Pancreas (tissue), 10 donors: ENCODE measurements around the gene MEF2B. TPM values are rescaled to one million over a fixed set of nuclear protein-coding genes. Genes with fewer than 3 reads are reported as not detected.

Source experiments
- ATAC-seq, 4 donors: fragments of 200-7000 bp; cut with Tn5 transposase; one replicate each; pipeline versions ENCODE4 v1.8.0 to v1.9.1; 2020; ENCODE audit warnings: mild to moderate bottlenecking in 4 of 4, moderate library complexity in 4 of 4
- DNase-seq, 6 donors: peaks; one replicate each; pipeline ENCODE4 v3.0.0-alpha.2; 2020
- FAIRE-seq: peaks from 2 replicates; lab custom pipeline; 2012; peaks lifted over from hg19 to GRCh38; lab: Jason Lieb, UNC
- H3K27ac ChIP-seq, 4 donors: fragments of 200-600 bp; sonication (generic); 1 replicate in 3 of 4; 2 replicates in 1 of 4; pipeline versions ENCODE4 v1.5.0 to v1.8.0; 2020
- H3K27me3 ChIP-seq, 4 donors: fragments of 200-600 bp; one replicate each; pipeline ENCODE4 v1.8.0; 2021
- H3K36me3 ChIP-seq, 3 donors: fragments of 200-600 bp; sonication (generic) in 1 of 3; one replicate each; pipeline versions ENCODE4 v1.5.0 to v1.8.0; 2020 to 2021
- H3K4me1 ChIP-seq, 3 donors: fragments of 200-600 bp; one replicate each; pipeline ENCODE4 v1.8.0; 2021
- H3K4me3 ChIP-seq, 4 donors: fragments of 200-600 bp; sonication (generic) in 2 of 4; one replicate each; pipeline versions ENCODE4 v1.5.0 to v1.8.0; 2020 to 2021
- H3K9me3 ChIP-seq, 4 donors: fragments of 200-600 bp; one replicate each; pipeline ENCODE4 v1.8.0; 2021
- WGBS, 2 donors: extraction: QIAGEN DNeasy Blood & Tissue Kit; methylation state at CpG; one replicate each; pipeline ENCODE4 v1.1.7; 2013; 5-methylcytosine and 5-hydroxymethylcytosine counted together
- intact Hi-C, 3 donors: fragments of 100-400 bp; cut with DNase I; formaldehyde crosslinking; loops; one replicate each; pipeline versions ENCODE4 v1.11.1 to v1.14.2; 2022
- polyA plus RNA-seq, 2 donors: library from polyadenylated mRNA; stranded (reverse); fragments of 200-250 nt; gene quantifications; one replicate each; pipeline ENCODE4 v1.2.3, GENCODE V29; 2013
- total RNA-seq, 6 donors: library from RNA; stranded (reverse); fragmentation: NEBNext Ultra II Directional in 4 of 6; extraction: Animal tissue kit (Norgen Biotek cat#: 25700) in 4 of 6; gene quantifications; one replicate each; pipeline versions ENCODE4 v1.2.1 to v1.2.4, GENCODE V29; 2021 to 2023
- TF ChIP-seq, protein P1 (sequence below), 4 donors: fragments of 200-600 bp; sonication (generic) in 3 of 4; IDR thresholded peaks; one replicate each; pipeline versions ENCODE4 v1.5.0 to v1.8.0; 2021; ENCODE audit warnings: antibody characterized with exemption in 4 of 4
- donor health status: healthy with polysubstance abuse.
- donor health status: DM: no; HTN: no; CAD: no; lungs with moderate emphysema.
- donor health status: DM: no; HTN: no; CAD: no.
- donor health status: control.
- donor health status: control.
- donor health status: Bipolar disorder and iron deficiency.
- donor health status: DM: yes; HTN: yes; CAD: no.
- donor health status: DM: no; HTN: no; CAD: no.
- donor health status: DM: no; HTN: no; CAD: no.
- donor health status: DM: yes; HTN: yes; CAD: no.

Gene MEF2B
- total and polyA plus RNA-seq, 8 donors: 0.34 to 2.8 (median 0.98) TPM

DNA sequence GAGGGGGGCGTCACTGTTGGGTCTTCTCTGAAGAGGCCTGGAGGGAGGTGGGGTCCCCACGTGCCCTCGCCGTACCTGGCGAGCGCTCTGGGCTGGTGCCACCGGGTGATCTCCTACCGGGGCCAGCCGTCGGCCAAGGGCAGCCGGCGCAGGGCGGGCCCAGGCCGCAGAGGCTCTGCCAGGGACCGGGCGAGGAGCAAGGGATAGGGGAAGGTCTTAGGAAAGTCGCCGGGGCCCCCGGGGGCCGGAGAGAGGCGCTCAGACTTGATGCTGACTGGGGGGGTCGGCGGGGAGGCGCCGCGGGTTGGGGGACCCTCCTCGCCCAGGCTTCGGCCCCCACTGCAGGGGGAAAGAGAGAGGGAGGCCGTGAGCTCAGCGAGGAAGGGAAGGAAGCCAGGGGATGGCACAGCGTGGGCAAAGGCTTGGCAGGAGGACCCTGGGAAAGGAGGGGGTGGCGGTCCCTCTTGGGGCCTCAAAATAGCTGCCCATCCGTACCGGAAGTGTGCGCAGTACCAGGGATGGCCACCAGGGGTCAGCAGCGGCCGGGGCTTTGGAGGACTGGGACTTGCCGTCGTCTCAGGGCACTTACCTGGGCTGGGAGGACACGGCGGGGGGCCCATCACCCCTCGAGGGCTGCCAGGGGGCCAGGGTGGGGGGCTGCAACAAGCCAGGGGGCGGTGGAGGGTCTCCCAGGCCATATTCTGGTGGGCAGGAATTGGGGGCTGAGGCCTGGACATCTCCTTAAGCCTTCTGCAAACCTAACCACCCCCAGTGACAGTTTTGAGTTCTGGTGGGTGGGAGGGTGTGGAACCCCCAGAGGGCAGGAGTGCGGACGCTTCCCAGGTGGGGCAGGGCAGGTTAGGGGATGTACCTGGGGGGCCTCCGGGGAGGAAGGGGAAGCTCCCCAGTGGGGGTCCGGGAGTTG is 24.1 kb downstream of the MEF2B start:
- no peaks in the 10 kb centered on the region for H3K4me1 ChIP-seq
- ATAC-seq: peak; percentile 82 to 98 (median 94)
- peak; percentile 62 to 98 (median 87) for DNase-seq
- TF ChIP-seq, protein P1, sequence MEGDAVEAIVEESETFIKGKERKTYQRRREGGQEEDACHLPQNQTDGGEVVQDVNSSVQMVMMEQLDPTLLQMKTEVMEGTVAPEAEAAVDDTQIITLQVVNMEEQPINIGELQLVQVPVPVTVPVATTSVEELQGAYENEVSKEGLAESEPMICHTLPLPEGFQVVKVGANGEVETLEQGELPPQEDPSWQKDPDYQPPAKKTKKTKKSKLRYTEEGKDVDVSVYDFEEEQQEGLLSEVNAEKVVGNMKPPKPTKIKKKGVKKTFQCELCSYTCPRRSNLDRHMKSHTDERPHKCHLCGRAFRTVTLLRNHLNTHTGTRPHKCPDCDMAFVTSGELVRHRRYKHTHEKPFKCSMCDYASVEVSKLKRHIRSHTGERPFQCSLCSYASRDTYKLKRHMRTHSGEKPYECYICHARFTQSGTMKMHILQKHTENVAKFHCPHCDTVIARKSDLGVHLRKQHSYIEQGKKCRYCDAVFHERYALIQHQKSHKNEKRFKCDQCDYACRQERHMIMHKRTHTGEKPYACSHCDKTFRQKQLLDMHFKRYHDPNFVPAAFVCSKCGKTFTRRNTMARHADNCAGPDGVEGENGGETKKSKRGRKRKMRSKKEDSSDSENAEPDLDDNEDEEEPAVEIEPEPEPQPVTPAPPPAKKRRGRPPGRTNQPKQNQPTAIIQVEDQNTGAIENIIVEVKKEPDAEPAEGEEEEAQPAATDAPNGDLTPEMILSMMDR (IDR thresholded peaks at IDR 0.05): peak; percentile 90 to 93 (median 91)
- no peaks in the 10 kb centered on the region for H3K9me3 ChIP-seq
- no peak for FAIRE-seq
- intact Hi-C loops: loop anchor here in 1 of 3 donors (5.0 kb wide), 1 partner anchor 196 kb away; no protein-coding TSS in a partner anchor
- no peak overlapping the region for H3K27ac ChIP-seq
- H3K4me3 ChIP-seq: no peak overlapping the region
- no peaks in the 10 kb centered on the region for H3K36me3 ChIP-seq
- WGBS, 2 donors: 26 to 31% methylated on average over 41 to 47 of the region's 47 CpGs
- H3K27me3 ChIP-seq: no peaks in the 10 kb centered on the region

DNA sequence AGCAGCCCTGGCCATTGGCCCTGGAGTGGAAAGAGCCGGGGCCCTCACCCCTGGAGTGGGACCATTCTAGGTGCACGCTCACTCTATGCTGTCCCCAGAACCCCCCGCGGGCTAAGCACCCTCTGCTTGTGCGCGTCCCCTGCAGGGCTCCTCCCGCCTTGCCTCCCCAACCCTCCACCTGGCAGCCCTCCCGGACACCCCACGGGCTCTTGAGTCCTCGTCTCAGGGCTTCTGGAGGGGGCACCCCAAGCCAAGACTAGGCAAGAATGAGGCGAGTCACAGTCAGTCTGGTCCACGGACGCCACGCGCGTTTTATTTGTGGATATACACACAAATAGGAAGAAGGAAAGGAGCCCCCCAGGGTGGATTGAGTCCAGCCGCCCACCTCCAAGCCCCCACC is 24.8 kb downstream of the MEF2B start:
- WGBS, 2 donors: 70 to 78% methylated on average over 17 of the region's 17 CpGs
- FAIRE-seq (no peak), DNase-seq (peak in 2 of 6 donors; percentile 36 to 78), ATAC-seq (peak in 1 of 4 donors; percentile 6)
- TF ChIP-seq, protein P1 (IDR thresholded peaks at IDR 0.05): no peak
- Histone ChIP-seq H3K4me1 (no peaks in the 10 kb centered on the region), H3K4me3 (no peak overlapping the region), H3K27me3 (no peaks in the 10 kb centered on the region), H3K27ac (no peak overlapping the region), H3K9me3 (no peaks in the 10 kb centered on the region), H3K36me3 (no peaks in the 10 kb centered on the region)
- intact Hi-C loops: loop anchor here in 1 of 3 donors (5.0 kb wide), 1 partner anchor 197 kb away; no protein-coding TSS in a partner anchor

DNA sequence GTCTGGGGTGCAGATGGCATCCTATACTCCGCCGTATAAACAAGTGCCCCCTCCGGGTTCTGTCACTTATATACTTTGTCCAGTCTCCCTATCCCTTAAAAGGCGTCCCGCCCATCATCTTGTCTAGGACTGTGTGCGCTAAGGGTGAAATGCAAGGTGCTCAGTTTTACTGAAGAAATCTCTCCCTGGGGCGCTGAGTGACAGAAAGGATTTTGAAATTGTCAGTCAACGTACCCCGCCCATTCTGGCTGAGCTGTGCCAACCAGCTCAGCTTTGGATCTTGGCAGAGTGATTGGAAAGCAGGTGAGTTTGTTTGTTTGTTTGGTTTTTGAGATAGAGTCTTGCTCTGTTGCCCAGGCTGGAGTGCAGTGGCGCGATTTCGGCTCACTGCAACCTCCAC is 27.7 kb downstream of the MEF2B start:
- ATAC-seq (no peak), DNase-seq (no peak), FAIRE-seq (no peak)
- Histone ChIP-seq H3K27ac (no peak overlapping the region), H3K4me1 (peaks cover 0 to 4% (median 0%) of the 10 kb centered on the region in 3 donors), H3K9me3 (no peaks in the 10 kb centered on the region), H3K27me3 (no peaks in the 10 kb centered on the region), H3K4me3 (no peak overlapping the region), H3K36me3 (no peaks in the 10 kb centered on the region)
- TF ChIP-seq, protein P1 (IDR thresholded peaks at IDR 0.05): no peak
- 63 to 70% methylated on average over 12 of the region's 12 CpGs for WGBS, 2 donors
- intact Hi-C loops: loop anchor here in 1 of 3 donors (5.0 kb wide), 1 partner anchor 90 kb away; no protein-coding TSS in a partner anchor

DNA sequence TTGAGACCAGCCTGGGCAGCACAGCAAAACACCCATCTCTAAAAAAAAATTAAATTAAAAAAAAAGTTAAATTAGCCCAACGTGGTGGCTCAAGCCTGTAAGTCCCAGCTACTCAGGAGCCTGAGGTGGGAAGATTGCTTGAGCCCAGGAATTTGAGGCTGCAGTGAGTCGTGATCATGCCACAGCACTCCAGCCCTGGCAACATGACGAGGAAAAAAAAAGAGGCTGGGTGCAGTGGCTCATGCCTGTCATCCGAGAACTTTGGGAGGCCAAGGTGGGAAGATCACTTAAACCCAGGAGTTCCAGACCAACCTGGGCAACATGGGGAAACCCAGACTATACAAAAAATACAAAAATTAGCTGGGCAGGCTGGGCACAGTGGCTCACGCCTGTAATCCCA is 29.6 kb downstream of the MEF2B start:
- ATAC-seq: no peak
- no peaks in the 10 kb centered on the region for H3K36me3 ChIP-seq
- DNase-seq: no peak
- TF ChIP-seq, protein P1 (IDR thresholded peaks at IDR 0.05): no peak
- no peak for FAIRE-seq
- no peaks in the 10 kb centered on the region for H3K27me3 ChIP-seq
- no peak overlapping the region for H3K27ac ChIP-seq
- no peaks in the 10 kb centered on the region for H3K9me3 ChIP-seq
- 51 to 68% methylated on average over 5 of the region's 5 CpGs for WGBS, 2 donors
- intact Hi-C loops: loop anchor here in 1 of 3 donors (5.0 kb wide), 1 partner anchor 88 kb away; no protein-coding TSS in a partner anchor
- peaks cover 0 to 6% (median 0%) of the 10 kb centered on the region in 3 donors for H3K4me1 ChIP-seq
- H3K4me3 ChIP-seq: no peak overlapping the region
